ENCODE measurements around the gene IFNA1.
"Not testable (repeated sequence)": the region's sequence is repeated elsewhere in the genome, so short reads cannot be mapped to it uniquely, and the experiment has no call there.

IFNA1 gene

GRCh38 chr9:21428235-21428634 is 12.0 kb upstream of the IFNA1 start:
- no peak overlapping the region for H3K4me3 ChIP-seq (ENCODE audit: low read length)
- TF ChIP-seq ZNF274 (IDR thresholded peaks at IDR 0.05; ENCODE audit: low read depth, low read length): no peak

- H3K4me3 ChIP-seq (ENCODE audit: low read length): no peak overlapping the region
- TF ChIP-seq ZNF274 (IDR thresholded peaks at IDR 0.05; ENCODE audit: low read depth, low read length): no peak
These were observed 11.0 kb upstream of the IFNA1 start for GRCh38 chr9:21429191-21429590.

GRCh38 chr9:21432672-21433425 is 7.4 kb upstream of the IFNA1 start:
- no peak overlapping the region for H3K4me3 ChIP-seq (ENCODE audit: low read length)
- no peak for TF ChIP-seq ZNF274 (IDR thresholded peaks at IDR 0.05; ENCODE audit: low read depth, low read length)

- no peak for TF ChIP-seq ZNF274 (IDR thresholded peaks at IDR 0.05; ENCODE audit: low read depth, low read length)
- H3K4me3 ChIP-seq (ENCODE audit: low read length): no peak overlapping the region
These were observed 5.8 kb upstream of the IFNA1 start for GRCh38 chr9:21434202-21435014.

- not testable (repeated sequence) for H3K4me3 ChIP-seq (ENCODE audit: low read length)
These were observed 5.2 kb upstream of the IFNA1 start for GRCh38 chr9:21435015-21435383.

GRCh38 chr9:21443849-21444625 is 3.8 kb downstream of the IFNA1 start:
- TF ChIP-seq ZNF274 (IDR thresholded peaks at IDR 0.05; ENCODE audit: low read depth, low read length): no peak
- no peak overlapping the region; the same call in 1 of the 2 replicates for H3K4me3 ChIP-seq (ENCODE audit: low read length)

- not testable (repeated sequence) for H3K4me3 ChIP-seq (ENCODE audit: low read length)
These were observed 9.1 kb downstream of the IFNA1 start for GRCh38 chr9:21449312-21449711.

- no peak for TF ChIP-seq ZNF274 (IDR thresholded peaks at IDR 0.05; ENCODE audit: low read depth, low read length)
- H3K4me3 ChIP-seq (ENCODE audit: low read length): no peak overlapping the region
These were observed 10.6 kb downstream of the IFNA1 start for GRCh38 chr9:21450733-21451394.

GRCh38 chr9:21452681-21453080 is 12.4 kb downstream of the IFNA1 start:
- no peak overlapping the region for H3K4me3 ChIP-seq (ENCODE audit: low read length)
- TF ChIP-seq ZNF274 (IDR thresholded peaks at IDR 0.05; ENCODE audit: low read depth, low read length): no peak

GRCh38 chr9:21454149-21454548 is 13.9 kb downstream of the IFNA1 start:
- no peak overlapping the region for H3K4me3 ChIP-seq (ENCODE audit: low read length)
- TF ChIP-seq ZNF274 (IDR thresholded peaks at IDR 0.05; ENCODE audit: low read depth, low read length): no peak

- no peak for TF ChIP-seq ZNF274 (IDR thresholded peaks at IDR 0.05; ENCODE audit: low read depth, low read length)
- H3K4me3 ChIP-seq (ENCODE audit: low read length): no peak overlapping the region
These were observed 15.1 kb downstream of the IFNA1 start for GRCh38 chr9:21455320-21455719.

GRCh38 chr9:21461377-21461776 is 21.1 kb downstream of the IFNA1 start:
- TF ChIP-seq ZNF274 (IDR thresholded peaks at IDR 0.05; ENCODE audit: low read depth, low read length): no peak

GRCh38 chr9:21465138-21465537 is 24.9 kb downstream of the IFNA1 start:
- TF ChIP-seq ZNF274 (IDR thresholded peaks at IDR 0.05; ENCODE audit: low read depth, low read length): no peak
- H3K4me3 ChIP-seq (ENCODE audit: low read length): no peak overlapping the region

More at GRCh38 chr9:21461377-21461776, 21.1 kb downstream of the IFNA1 start:
- no peak overlapping the region for H3K4me3 ChIP-seq (ENCODE audit: low read length)

- no peak for TF ChIP-seq ZNF274 (IDR thresholded peaks at IDR 0.05; ENCODE audit: low read depth, low read length)
- no peak overlapping the region for H3K4me3 ChIP-seq (ENCODE audit: low read length)
These were observed 25.8 kb downstream of the IFNA1 start for GRCh38 chr9:21465859-21466518.

Measured in GM08714 (cell line).